ENCODE measurements around the gene ATXN7L3.

DNA sequence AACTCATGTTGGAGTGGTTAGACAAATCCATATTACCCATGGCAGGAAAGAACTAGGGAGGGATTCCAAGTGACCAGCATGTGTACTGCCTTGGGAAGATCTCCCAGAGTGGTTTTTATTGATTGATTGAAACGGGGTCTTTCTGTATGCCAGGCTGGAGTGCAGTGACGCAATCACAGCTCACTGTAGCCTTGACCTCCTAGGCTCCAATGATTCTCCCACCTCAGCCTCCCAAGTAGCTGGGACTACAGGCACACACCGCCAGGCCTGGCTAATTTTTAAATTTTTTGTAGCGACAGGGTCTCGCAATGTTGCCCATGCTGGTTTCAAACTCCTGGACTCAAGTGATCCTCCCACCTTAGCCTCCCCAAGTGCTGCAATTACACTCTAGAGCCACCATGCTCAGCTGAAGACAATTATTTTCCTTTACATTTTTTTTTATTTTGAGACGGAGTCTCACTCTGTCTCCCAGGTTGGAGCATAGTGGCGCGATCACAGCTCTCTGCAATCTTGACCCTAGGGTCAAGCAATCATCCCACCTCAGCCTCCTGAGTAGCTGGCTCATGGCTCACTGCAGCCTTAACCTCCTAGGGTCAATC is 15.4 kb downstream of the ATXN7L3 start:
- TF ChIP-seq EGR1 (IDR thresholded peaks at IDR 0.05) (no peak), CEBPB (IDR thresholded peaks at IDR 0.05) (no peak), EP300 (IDR thresholded peaks at IDR 0.05; ENCODE audit: borderline replicate concordance) (no peak), FOXM1 (IDR thresholded peaks at IDR 0.05; ENCODE audit: borderline replicate concordance, low read depth) (no peak)

Data from Ishikawa (cell line).